GM18870 (cell line): Measurements from ENCODE around the gene C9orf152.
"Not testable (repeated sequence)": the region's sequence is repeated elsewhere in the genome, so short reads cannot be mapped to it uniquely, and the experiment has no call there.

Experiments used
- ATAC-seq: cut with Tn5 transposase; IDR thresholded peaks from one replicate; pipeline ENCODE4 v1.9.1; 2021; ENCODE audit warnings: moderate library complexity; ENCODE audit not compliant: unreplicated experiment

C9orf152 gene

DNA sequence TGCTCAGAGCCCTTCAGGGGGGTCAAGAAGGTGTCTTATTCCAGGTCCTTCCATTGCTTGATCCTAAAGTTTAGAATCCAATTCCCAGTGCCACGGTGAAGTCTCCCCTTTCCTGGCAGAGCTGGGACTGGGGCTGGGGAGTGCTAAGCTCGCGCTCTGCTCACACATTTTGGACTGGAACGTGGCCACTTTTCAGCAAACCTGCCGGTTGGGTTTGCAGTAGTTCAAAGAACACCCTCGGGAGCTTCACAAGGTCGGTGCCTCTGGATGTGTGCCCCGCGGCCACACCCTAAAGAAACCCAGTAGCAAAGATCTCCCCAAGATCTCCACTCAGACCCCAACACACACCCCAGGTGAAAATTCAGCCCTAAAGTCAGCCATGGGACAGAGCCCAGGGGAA, at the start of gene C9orf152:
Gene C9orf152 (minus strand): TSS at position 129 of the 400 bp plus-strand sequence. CDS start 580 bp downstream, outside the sequence.
- no peak for ATAC-seq

DNA sequence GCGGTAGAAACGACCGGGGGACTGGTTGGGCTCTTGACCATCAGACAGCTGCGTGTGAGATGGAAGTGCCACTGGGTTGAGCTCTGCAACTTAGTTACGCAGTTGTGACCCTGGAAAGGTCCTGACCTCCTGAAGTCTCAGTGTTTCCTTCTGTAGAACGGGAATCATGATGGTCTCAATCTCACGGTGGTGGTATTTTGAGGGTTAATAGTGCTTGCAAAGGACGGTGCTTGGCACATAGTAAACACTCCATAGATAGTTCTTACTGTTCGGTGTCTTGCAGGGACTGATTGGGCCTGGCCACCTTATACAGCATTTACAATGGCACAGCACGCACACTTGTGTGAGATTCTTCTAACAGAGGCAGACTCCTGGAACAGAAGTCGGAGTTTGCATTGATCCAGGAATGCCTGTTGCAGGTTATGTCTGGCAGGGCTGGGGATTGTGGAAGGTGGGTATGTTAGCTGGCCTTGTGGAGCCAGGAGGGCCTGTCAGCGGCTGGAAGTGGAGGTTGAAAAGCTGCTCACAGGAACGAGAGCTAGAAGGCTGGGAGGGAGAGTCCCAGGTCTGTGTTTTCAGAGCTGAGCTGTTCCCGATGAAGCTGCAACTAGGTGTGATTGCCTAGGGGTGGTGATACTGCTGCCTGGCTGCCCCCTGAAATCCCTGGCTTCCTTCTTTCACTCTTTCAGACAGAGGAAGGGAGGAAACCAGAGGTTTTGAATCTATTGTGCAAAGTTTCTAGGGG, 49.3 kb upstream of the C9orf152 start:
- ATAC-seq: no peak

GRCh38 chr9:110256380-110257096, 48.6 kb upstream of the C9orf152 start, which contains the start of gene TXN:
TSS of gene TXN (minus strand) at chr9:110256507. CDS start at chr9:110256435, 72 bp downstream.
- ATAC-seq: peak; percentile 61

GRCh38 chr9:110255463-110256379, 47.8 kb upstream of the C9orf152 start:
- no peak for ATAC-seq

GRCh38 chr9:110255034-110255462, 47.1 kb upstream of the C9orf152 start:
- no peak for ATAC-seq

GRCh38 chr9:110254500-110254899, 46.5 kb upstream of the C9orf152 start:
- ATAC-seq: no peak

- no peak for ATAC-seq
Observed at GRCh38 chr9:110252509-110253139, 44.7 kb upstream of the C9orf152 start.

DNA sequence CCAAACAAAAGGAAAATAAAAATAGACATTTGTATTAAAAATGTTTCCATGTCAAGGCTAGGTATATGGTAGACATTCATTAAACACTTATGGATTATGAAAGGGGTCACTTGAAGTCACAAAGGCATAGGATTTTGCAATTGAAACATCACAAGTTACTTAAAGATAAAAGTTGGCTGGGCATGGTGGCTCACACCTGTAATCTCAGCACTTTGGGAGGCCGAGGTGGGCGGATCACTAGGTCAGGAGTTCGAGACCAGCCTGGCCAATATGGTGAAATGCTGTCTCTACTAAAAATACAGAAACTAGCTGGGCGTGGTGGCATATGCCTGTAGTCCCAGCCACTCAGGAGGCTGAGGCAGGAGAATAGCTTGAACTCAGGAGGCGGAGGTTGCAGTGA, 43.8 kb upstream of the C9orf152 start:
- not testable (repeated sequence) for ATAC-seq

- no peak for ATAC-seq
Observed at GRCh38 chr9:110251212-110251611, 43.3 kb upstream of the C9orf152 start.

DNA sequence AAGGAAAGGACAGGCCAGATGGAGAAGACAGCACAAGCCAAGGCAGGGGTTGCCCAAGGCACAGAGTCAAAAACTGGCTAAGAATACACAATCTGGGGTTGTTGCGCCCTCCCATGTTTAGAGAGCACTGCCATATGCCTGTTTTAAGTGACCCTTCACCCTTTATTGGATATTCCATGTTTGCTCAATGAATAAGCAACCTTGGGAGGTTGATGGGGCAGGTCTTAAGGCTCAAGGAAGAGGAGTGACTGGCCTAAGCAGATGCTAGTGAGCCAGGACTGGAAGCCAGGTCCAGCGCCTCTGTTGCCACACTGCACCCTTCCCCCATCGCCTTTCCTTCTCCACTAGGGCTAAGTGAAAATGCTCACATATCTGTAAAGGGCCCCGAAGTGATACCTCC, 41.6 kb upstream of the C9orf152 start:
- ATAC-seq: no peak

- ATAC-seq: no peak
Observed at GRCh38 chr9:110248361-110248760, 40.4 kb upstream of the C9orf152 start.

DNA sequence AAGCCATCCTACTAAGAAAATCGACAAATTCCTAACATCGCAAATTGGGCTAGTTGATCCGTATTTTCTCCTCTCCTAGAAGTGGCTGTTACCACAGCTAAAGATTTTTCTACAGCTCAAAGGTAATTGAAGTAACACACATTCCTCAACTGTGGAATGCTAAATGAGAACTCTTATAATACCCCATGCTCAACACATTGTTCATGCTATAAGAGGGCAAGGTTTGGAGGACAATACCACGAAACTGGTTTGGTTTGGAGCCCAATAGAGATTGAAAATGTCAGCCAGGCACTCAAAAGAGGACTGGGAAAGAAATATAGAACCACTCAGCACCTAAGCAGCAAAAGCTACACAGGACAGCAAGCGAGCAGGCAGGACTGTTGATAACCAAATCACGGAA, 38.3 kb upstream of the C9orf152 start:
- no peak for ATAC-seq

GRCh38 chr9:110244616-110245015, 36.7 kb upstream of the C9orf152 start:
- ATAC-seq: no peak

DNA sequence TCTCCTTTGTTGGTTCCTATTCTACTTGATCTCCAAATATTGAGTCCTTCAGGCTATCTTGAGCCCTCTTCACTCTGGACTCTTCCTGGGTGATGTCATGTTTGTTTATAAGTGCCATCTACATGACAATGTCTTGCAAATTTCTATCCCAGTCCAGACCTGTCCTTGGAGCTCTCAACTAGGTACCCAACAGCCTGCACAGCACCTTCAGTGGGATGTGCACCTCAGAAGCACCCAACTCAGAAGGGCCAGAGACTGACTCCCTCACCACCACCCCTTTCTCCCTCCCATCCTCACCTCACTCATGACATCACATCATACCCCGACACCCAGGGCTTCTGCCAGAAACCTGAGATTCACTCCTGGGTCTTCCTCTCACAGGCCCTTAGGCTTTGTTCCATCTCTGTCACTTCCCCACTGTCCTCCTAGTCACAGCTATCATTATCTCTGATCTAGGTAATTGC, 33.9 kb upstream of the C9orf152 start:
- ATAC-seq: no peak

DNA sequence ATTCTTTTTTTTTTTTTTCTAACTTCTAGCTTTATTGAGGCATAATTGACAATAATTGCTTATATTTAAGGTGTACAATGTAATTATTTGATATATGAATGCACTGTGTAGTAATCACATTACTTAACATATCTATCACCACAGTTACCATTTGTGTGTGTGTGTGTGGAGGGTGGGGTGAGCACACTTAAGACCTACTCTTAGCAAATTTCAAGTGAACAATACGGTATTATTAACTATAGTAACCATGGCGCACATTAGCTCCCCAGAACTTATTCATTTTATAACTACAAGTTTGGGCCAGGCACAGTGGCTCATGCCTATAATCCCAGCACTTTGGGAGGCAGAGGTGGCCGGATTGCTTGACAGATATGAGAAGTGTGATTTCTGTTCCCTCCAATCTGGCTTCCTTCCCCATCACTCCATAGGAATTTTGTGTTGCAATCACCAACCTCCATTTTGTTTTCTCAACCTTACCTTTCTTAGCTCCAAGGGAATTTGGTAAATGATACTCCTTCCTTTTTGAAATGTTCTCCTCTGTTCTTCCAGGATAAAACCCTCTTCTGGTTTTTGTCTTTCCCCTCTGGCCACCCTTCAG, 33.4 kb upstream of the C9orf152 start:
- ATAC-seq: no peak

- no peak for ATAC-seq
Observed at GRCh38 chr9:110240198-110240597, 32.2 kb upstream of the C9orf152 start.

GRCh38 chr9:110228321-110228720, 20.4 kb upstream of the C9orf152 start:
- no peak for ATAC-seq

GRCh38 chr9:110224583-110224982, 16.6 kb upstream of the C9orf152 start:
- ATAC-seq: no peak

GRCh38 chr9:110220809-110221208, 12.8 kb upstream of the C9orf152 start:
- ATAC-seq: no peak

DNA sequence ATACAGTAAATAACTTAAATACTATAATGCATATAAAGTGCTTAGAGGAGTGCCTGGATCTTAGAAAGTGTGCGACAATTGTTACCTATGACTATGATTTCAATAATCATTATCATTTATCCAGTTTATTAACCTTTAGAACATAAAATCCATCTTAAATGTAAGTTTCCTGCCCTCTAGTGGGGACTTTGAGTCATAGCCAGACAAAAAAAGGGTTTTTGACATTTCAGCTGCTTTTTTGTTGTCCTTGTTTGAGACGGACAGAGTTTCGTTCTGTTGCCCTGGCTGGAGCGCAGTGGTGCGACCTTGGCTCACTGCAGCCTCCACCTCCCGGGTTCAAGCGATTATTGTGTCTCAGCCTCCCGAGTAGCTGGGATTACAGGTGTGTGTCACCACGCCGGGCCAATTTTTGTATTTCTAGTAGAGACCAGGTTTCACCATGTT, 9.7 kb upstream of the C9orf152 start:
- ATAC-seq: no peak
